NCI-H460 (cell line): ENCODE results near the gene KATNB1. TPM values are rescaled to one million over a fixed set of nuclear protein-coding genes. Genes with fewer than 3 reads are reported as not detected.
"Not testable (repeated sequence)": the region's sequence is repeated elsewhere in the genome, so short reads cannot be mapped to it uniquely, and the experiment has no call there.

Experiments
- DNase-seq: peaks from one replicate; pipeline ENCODE4 v3.0.0-alpha.2; 2016; ENCODE audit warnings: low read depth; ENCODE audit errors: extremely low read depth
- total RNA-seq: library from RNA; depleted of rRNA; stranded (reverse); fragments of >200 nt; shearing (Covaris generic); gene quantifications from 2 replicates; pipeline ENCODE4 v1.2.3, GENCODE V29; 2014

The KATNB1 gene
- total RNA-seq, 1 experiment from 2014 or later: 64.7 TPM

- DNase-seq: no peak
Observed at GRCh38 chr16:57786632-57787518, 51.3 kb downstream of the KATNB1 start.

- DNase-seq: no peak
Observed at GRCh38 chr16:57787519-57787905, 51.9 kb downstream of the KATNB1 start.

GRCh38 chr16:57788252-57788841 is 52.8 kb downstream of the KATNB1 start:
- no peak for DNase-seq

- no peak for DNase-seq
Observed at GRCh38 chr16:57788951-57789350, 53.4 kb downstream of the KATNB1 start.

- no peak for DNase-seq
Observed at GRCh38 chr16:57791195-57791892, 55.8 kb downstream of the KATNB1 start.

- DNase-seq: no peak
Observed at GRCh38 chr16:57791893-57792461, 56.4 kb downstream of the KATNB1 start.

GRCh38 chr16:57794849-57795430 is 59.4 kb downstream of the KATNB1 start:
- no peak for DNase-seq

GRCh38 chr16:57795431-57795878 is 59.9 kb downstream of the KATNB1 start:
- DNase-seq: peak; percentile 70

- DNase-seq: not testable (repeated sequence)
Observed at GRCh38 chr16:57796014-57796413, 60.4 kb downstream of the KATNB1 start.

GRCh38 chr16:57797216-57797525 is 61.6 kb downstream of the KATNB1 start:
- DNase-seq: no peak

GRCh38 chr16:57797526-57798266 is 62.1 kb downstream of the KATNB1 start:
- no peak for DNase-seq

GRCh38 chr16:57798267-57798810 is 62.8 kb downstream of the KATNB1 start:
- DNase-seq: no peak

- no peak for DNase-seq
Observed at GRCh38 chr16:57798953-57799599, 63.5 kb downstream of the KATNB1 start.

- no peak for DNase-seq
Observed at GRCh38 chr16:57799600-57800199, 64.1 kb downstream of the KATNB1 start.

GRCh38 chr16:57800200-57801097 is 64.9 kb downstream of the KATNB1 start:
- DNase-seq: no peak

GRCh38 chr16:57801098-57801808 is 65.7 kb downstream of the KATNB1 start:
- peak; percentile 74 for DNase-seq

- peak; percentile 92 for DNase-seq
Observed at GRCh38 chr16:57801809-57802340, 66.3 kb downstream of the KATNB1 start.
